NCI-H2107 (cell line): ENCODE data around the gene CDYL.
"Not testable (repeated sequence)": the region's sequence is repeated elsewhere in the genome, so short reads cannot be mapped to it uniquely, and the experiment has no call there.

ENCODE experiments used
- DNase-seq: peaks from one replicate; lab custom pipeline; 2025; lab: John Stamatoyannopoulos, UW

Gene CDYL

DNA sequence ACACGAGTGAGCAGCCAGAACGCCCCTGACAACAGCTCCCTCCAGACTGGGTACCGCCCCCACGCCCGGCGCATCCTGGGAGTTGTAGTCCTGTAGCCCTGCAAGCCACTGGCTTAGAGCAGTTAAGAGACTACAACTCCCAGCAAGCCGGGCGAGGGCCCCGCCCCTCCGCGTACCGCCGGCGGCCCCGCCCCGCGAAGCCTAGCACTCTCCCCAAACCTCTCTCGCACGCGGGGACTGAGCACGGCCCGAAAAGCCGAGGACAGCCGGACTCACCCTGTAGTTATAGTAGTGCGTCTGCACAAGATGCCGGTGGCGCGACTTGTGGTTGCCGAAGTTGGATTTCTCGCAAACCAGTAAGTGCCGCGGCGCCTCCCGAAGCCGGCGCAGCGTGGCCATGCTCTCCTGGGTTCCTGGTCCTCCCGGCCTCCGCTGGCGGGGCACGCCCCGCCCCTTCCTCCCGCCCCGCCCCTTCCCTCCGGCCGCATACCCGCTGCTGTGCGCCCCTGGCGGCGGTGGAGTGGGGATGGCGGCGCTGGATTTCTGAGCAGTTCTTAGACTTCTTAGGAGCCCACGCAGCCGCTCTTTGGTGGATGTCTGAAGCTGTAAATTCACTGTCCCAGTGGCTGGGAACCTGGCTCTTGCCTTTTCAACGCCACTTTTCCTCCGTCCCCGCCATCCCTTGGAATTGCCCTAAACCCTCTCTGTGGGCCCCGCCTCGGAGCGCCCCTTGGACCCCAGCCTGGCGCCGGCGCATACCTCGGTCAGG lies 227.6 kb downstream of the CDYL start, which contains the start of gene RPP40:
Gene RPP40, minus strand, starts transcription at position 434 of the 769 bp plus-strand sequence. Its CDS starts 35 bp downstream, at position 399.
- peak; percentile 82 for DNase-seq

DNA sequence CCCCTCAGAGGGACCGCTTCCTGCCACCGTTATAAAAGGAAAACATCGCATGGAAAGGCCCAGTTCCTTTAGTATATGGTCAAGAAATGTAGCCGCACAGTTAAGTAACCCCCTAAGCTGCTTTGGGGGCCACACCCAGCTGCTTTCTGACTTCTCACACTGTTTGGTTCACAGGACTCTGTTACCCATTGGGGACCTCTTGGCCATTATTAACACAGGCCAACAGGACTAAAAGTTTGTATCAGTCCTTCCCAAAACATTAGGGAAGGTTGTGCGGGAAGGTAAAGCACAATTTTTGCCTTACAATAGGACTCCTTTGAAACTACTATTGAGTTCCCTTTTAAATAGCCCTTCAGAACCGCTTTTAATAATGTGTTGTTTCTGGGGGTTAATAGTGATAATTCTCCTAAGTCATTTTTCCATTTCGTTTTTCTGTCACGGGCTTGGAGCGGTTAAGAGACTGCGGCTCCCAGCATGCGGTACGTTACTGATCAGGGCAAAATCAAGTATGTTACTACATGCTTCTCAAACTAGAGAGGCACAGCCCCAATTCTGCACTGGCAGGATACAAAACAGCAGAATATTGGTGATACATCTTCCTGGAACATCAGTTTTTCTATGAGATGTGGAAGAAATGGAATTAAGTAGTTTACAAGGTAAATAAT lies 228.3 kb downstream of the CDYL start:
- no peak for DNase-seq

DNA sequence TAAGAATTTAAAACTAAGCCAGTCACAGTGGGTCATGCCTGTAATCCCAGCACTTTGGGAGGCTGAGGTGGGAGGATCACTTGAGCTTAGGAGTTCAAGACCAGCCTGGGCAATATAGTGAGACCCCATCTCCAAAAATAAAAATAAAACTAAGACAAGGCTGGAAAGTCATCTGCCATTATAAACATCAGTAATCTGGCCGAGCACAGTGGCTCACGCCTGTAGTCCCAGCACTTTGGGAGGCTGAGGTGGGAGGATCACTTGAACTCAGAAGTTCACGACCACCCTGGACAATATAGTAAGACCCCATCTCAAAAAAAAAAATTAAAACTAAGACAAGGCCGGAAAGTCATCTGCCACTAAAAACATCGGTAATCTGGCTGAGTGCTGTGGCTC lies 228.8 kb downstream of the CDYL start:
- DNase-seq, result not testable (repeated sequence)
